GM12878 (cell line): Measurements from ENCODE around the gene SATB2. TPM values are rescaled to one million over a fixed set of nuclear protein-coding genes. Genes with fewer than 3 reads are reported as not detected.

Experiments
- ATAC-seq: fragments of 200-7000 bp; cut with Tn5 transposase; 3 replicates; pipeline ENCODE4 v1.9.1; 2020; ENCODE audit warnings: mild to moderate bottlenecking, moderate library complexity
- BruUV-seq: library from RNA; stranded (reverse); fragments of 400-500 nt; replicated peaks from 2 replicates; lab custom pipeline; 2021; lab: Mats Ljungman, UMichigan
- CTCF ChIA-PET: fragments of 300-600 bp; sonication (Branson Sonifier 250); formaldehyde crosslinking; extraction: SDS; loops from one replicate; lab custom pipeline; 2021; ENCODE audit warnings: inconsistent platforms; lab: Yijun Ruan, JAX
- POLR2A ChIA-PET: fragments of 350-600 bp; formaldehyde crosslinking; extraction: SDS; loops from one replicate; lab custom pipeline; 2021; ENCODE audit warnings: inconsistent platforms; lab: Charles Lee
- RAD21 ChIA-PET: fragments of 300-600 bp; sonication (Branson Sonifier 250); formaldehyde crosslinking; loops from one replicate; lab custom pipeline; 2023; ENCODE audit warnings: antibody characterized with exemption; ENCODE audit not compliant: unreplicated experiment; lab: Charles Lee
- SMC1A ChIA-PET: fragments of 300-600 bp; sonication (Branson Sonifier 250); formaldehyde crosslinking; loops from one replicate; lab custom pipeline; 2023; ENCODE audit not compliant: unreplicated experiment, uncharacterized antibody; lab: Charles Lee
- DNase-seq: peaks from one replicate; pipeline ENCODE4 v3.0.0-alpha.2; 2011; ENCODE audit warnings: low read depth, low spot score
- FAIRE-seq: peaks from 3 replicates; lab custom pipeline; 2011; peaks lifted over from hg19 to GRCh38; lab: Jason Lieb, UNC
- H2AFZ ChIP-seq: 2 replicates; pipeline ENCODE4 v1.6.0; 2011; ENCODE audit warnings: low read depth, low read length, control low read depth; ENCODE audit not compliant: control insufficient read depth
- H3K27ac ChIP-seq: 2 replicates; pipeline ENCODE4 v1.5.1; 2011; ENCODE audit warnings: control low read depth; ENCODE audit not compliant: control insufficient read depth, insufficient read depth
- H3K27me3 ChIP-seq, 2 experiments: replicated peaks in 1 of 2; 2 replicates each; pipeline versions ENCODE4 v1.6.0 to v1.6.1; 2011; ENCODE audit warnings: low read length in 1 of 2; ENCODE audit not compliant: control insufficient read depth in 2 of 2, insufficient read depth in 2 of 2
- H3K36me3 ChIP-seq, 2 experiments: 2 replicates each; pipeline ENCODE4 v1.5.1; 2011; ENCODE audit warnings: low read length in 1 of 2; ENCODE audit not compliant: control insufficient read depth in 2 of 2, insufficient read depth in 2 of 2
- H3K4me1 ChIP-seq: 2 replicates; pipeline ENCODE4 v1.6.1; 2011; ENCODE audit warnings: mild to moderate bottlenecking, low read length, moderate library complexity, mixed read lengths; ENCODE audit not compliant: control insufficient read depth, insufficient read depth
- H3K4me2 ChIP-seq: 2 replicates; pipeline ENCODE4 v1.6.0; 2011; ENCODE audit warnings: control low read depth; ENCODE audit not compliant: control insufficient read depth, insufficient read depth
- H3K4me3 ChIP-seq: fragments of 200-600 bp; sonication (generic); 2 replicates; pipeline ENCODE4 v1.5.1; 2016
- H3K79me2 ChIP-seq: 2 replicates; pipeline ENCODE4 v1.6.0; 2011; ENCODE audit warnings: low read length; ENCODE audit not compliant: control insufficient read depth, insufficient read depth
- H3K9ac ChIP-seq: 2 replicates; pipeline ENCODE4 v1.8.0; 2011; ENCODE audit warnings: low read length, control low read depth, mixed read lengths; ENCODE audit not compliant: control insufficient read depth, insufficient read depth
- H3K9me3 ChIP-seq: replicated peaks from 3 replicates; pipeline ENCODE4 v1.5.1; 2011; ENCODE audit warnings: mild to moderate bottlenecking, low read length; ENCODE audit not compliant: control insufficient read depth, insufficient read depth
- H4K20me1 ChIP-seq: 2 replicates; pipeline ENCODE4 v1.6.0; 2011; ENCODE audit not compliant: control insufficient read depth, insufficient read depth
- BRCA1 ChIP-seq: IDR thresholded peaks from 2 replicates; pipeline ENCODE4 v1.6.1; 2011; ENCODE audit warnings: low read depth, low read length, improper control_type of control experiment
- CBX5 ChIP-seq: sonication (generic); IDR thresholded peaks from 2 replicates; pipeline ENCODE4 v1.6.1; 2016; ENCODE audit warnings: low read depth, moderate library complexity, mild to moderate bottlenecking, inconsistent platforms
- CHD2 ChIP-seq: IDR thresholded peaks from 2 replicates; pipeline ENCODE4 v1.6.1; 2011; ENCODE audit warnings: low read depth, low read length, improper control_type of control experiment, borderline replicate concordance
- ELK1 ChIP-seq: IDR thresholded peaks from 2 replicates; pipeline ENCODE4 v1.6.1; 2012; ENCODE audit warnings: low read depth, low read length, improper control_type of control experiment
- EZH2 ChIP-seq: IDR thresholded peaks from 2 replicates; pipeline ENCODE4 v1.6.1; 2012; ENCODE audit warnings: low read depth, mild to moderate bottlenecking, control low read depth, inconsistent platforms, low read length, borderline replicate concordance; ENCODE audit not compliant: control insufficient read depth
- MTA3 ChIP-seq: IDR thresholded peaks from 2 replicates; pipeline ENCODE4 v1.6.1; 2012; ENCODE audit warnings: low read length, inconsistent platforms, borderline replicate concordance
- NFYA ChIP-seq: IDR thresholded peaks from 2 replicates; pipeline ENCODE4 v1.6.1; 2011; ENCODE audit warnings: low read depth, mild to moderate bottlenecking, low read length, improper control_type of control experiment, borderline replicate concordance
- PAX5 ChIP-seq: IDR thresholded peaks from 2 replicates; pipeline ENCODE4 v1.6.1; 2011; ENCODE audit warnings: low read depth, low read length, borderline replicate concordance
- RBBP5 ChIP-seq: fragments of 200-600 bp; sonication (generic); conservative IDR thresholded peaks from 2 replicates; pipeline ENCODE4 v1.6.1; 2016
- RCOR1 ChIP-seq: conservative IDR thresholded peaks from 2 replicates; pipeline ENCODE4 v1.6.1; 2012; ENCODE audit warnings: low read depth, low read length, improper control_type of control experiment
- RELA ChIP-seq: fragments of 450-650 bp; IDR thresholded peaks from 2 replicates; pipeline ENCODE4 v1.8.0; 2014; ENCODE audit warnings: borderline replicate concordance; ENCODE audit not compliant: partially characterized antibody
- RUNX3 ChIP-seq: IDR thresholded peaks from 2 replicates; pipeline ENCODE4 v1.6.1; 2012; ENCODE audit warnings: low read length, inconsistent platforms
- SIN3A ChIP-seq: IDR thresholded peaks from 2 replicates; pipeline ENCODE4 v1.6.1; 2012; ENCODE audit warnings: low read depth, low read length, improper control_type of control experiment
- SUZ12 ChIP-seq: fragments of 200-600 bp; sonication (generic); IDR thresholded peaks from one replicate; pipeline ENCODE4 v1.6.1; 2018; ENCODE audit warnings: antibody characterized with exemption, mild to moderate bottlenecking; ENCODE audit not compliant: unreplicated experiment
- TARDBP ChIP-seq: IDR thresholded peaks from 2 replicates; pipeline ENCODE4 v1.6.1; 2016; ENCODE audit warnings: borderline replicate concordance
- TCF3 ChIP-seq: IDR thresholded peaks from 2 replicates; pipeline ENCODE4 v1.6.1; 2012; ENCODE audit warnings: low read depth, mild to moderate bottlenecking, low read length, borderline replicate concordance; ENCODE audit not compliant: insufficient read depth
- USF1 ChIP-seq: IDR thresholded peaks from 2 replicates; pipeline ENCODE4 v1.6.1; 2011; ENCODE audit warnings: borderline replicate concordance, low read depth, mild to moderate bottlenecking, moderate library complexity, mixed read lengths, low read length; ENCODE audit not compliant: insufficient read depth; ENCODE audit errors: extremely low read length
- YY1 ChIP-seq: IDR thresholded peaks from 2 replicates; pipeline ENCODE4 v1.6.1; 2011; ENCODE audit warnings: low read depth, mild to moderate bottlenecking, low read length
- ZBED1 ChIP-seq: IDR thresholded peaks from 2 replicates; pipeline ENCODE4 v1.6.1; 2016; ENCODE audit warnings: borderline replicate concordance
- WGBS: methylation state at CpG from one replicate; pipeline ENCODE4 v1.1.6; 2016; ENCODE audit warnings: low lambda C conversion rate; ENCODE audit not compliant: insufficient replicate concordance, insufficient coverage; ENCODE audit errors: missing lambda C conversion rate; 5-methylcytosine and 5-hydroxymethylcytosine counted together
- in situ Hi-C: fragments of 300-500 bp; cut with MboI; formaldehyde crosslinking; loops from 9 replicates; pipeline ENCODE4 v1.14.3; 2018; ENCODE audit warnings: mixed read lengths
- intact Hi-C: fragments of 100-400 bp; cut with micrococcal nuclease; formaldehyde crosslinking; loops from one replicate; pipeline ENCODE4 v1.14.2; 2022; ENCODE audit not compliant: unreplicated experiment
- polyA plus RNA-seq, 11 experiments: library from polyadenylated mRNA; depleted of rRNA in 4 of 11; unstranded in 6 of 11; stranded (reverse) in 5 of 11; fragments of >200 nt; fragmentation: Nextera tagmentation in 4 of 11; fragmentation: Illumina TruSeq in 1 of 11; extraction: Ambion mirVana in 4 of 11; extraction: Trizol in 1 of 11; gene quantifications; 1 replicate in 1 of 11; 2 replicates in 10 of 11; pipeline versions ENCODE4 v1.2.1 to v1.2.3, GENCODE V29; 2011 to 2016; ENCODE audit warnings: inconsistent platforms in 2 of 11, missing spikeins in 2 of 11, low read depth in 1 of 11
- total RNA-seq, 4 experiments: library from RNA; depleted of rRNA in 3 of 4; stranded (reverse); fragments of >200 nt in 3 of 4; fragmentation: Illumina TruSeq in 1 of 4; extraction: Trizol in 1 of 4; gene quantifications; 2 replicates each; pipeline versions ENCODE4 v1.2.1 to v1.2.3, GENCODE V29; 2013 to 2021

SATB2 gene
- total and polyA plus RNA-seq, 10 of the 15 experiments (the other 5 are each of a cell fraction or from before 2014, with no cell fraction given) = 0.03 to 0.56 (median 0.08) TPM; not detected in 3

- 18% methylated on average over 4 of the region's 4 CpGs for WGBS
- H3K4me2 ChIP-seq = no peak overlapping the region
- ChIA-PET CTCF (no interaction called here), RAD21 (no interaction called here), POLR2A (no interaction called here), SMC1A (interaction anchor here (0.7 to 2.9 kb wide), 6 partner anchors 9 to 60 kb away, joined by 3 to 7 read pairs (median 3); no protein-coding TSS in a partner anchor)
- TF ChIP-seq ELK1 (no peak), YY1 (no peak), RUNX3 (no peak), RBBP5 (no peak), USF1 (no peak), MTA3 (no peak), TCF3 (no peak), CBX5 (no peak), RCOR1 (no peak), NFYA (no peak), ZBED1 (no peak), CHD2 (no peak), SIN3A (no peak), PAX5 (no peak), TARDBP (no peak), RELA (no peak), SUZ12 (no peak), BRCA1 (no peak), EZH2 (no peak)
- ATAC-seq (no peak; the same call in 2 of the 3 replicates), DNase-seq (no peak), FAIRE-seq (no peak)
- H3K9me3 ChIP-seq = no peaks in the 10 kb centered on the region
- intact Hi-C loops (no loop called here), in situ Hi-C loops (no loop called here)
- H3K79me2 ChIP-seq = no peaks in the 10 kb centered on the region
- no TSS peak for BruUV-seq
- no peaks in the 10 kb centered on the region for H3K4me1 ChIP-seq
- no peak overlapping the region for H3K4me3 ChIP-seq
- no peak overlapping the region for H2AFZ ChIP-seq
- no peaks in the 10 kb centered on the region for H3K36me3 ChIP-seq
- H3K27ac ChIP-seq = no peak overlapping the region
- H3K9ac ChIP-seq = no peak overlapping the region
- no peaks in the 10 kb centered on the region for H3K27me3 ChIP-seq
- H4K20me1 ChIP-seq = no peaks in the 10 kb centered on the region
These were observed 33.6 kb downstream of the SATB2 start for GRCh38 chr2:199424160-199424559.
